ENCODE data around the gene RAPGEF2. TPM values are rescaled to one million over a fixed set of nuclear protein-coding genes. Genes with fewer than 3 reads are reported as not detected.

Gene RAPGEF2
- total RNA-seq, 1 donor, result 50.3 TPM

GRCh38 chr4:159219862-159220261 is 117.0 kb downstream of the RAPGEF2 start:
- Histone ChIP-seq H2AFZ (ENCODE audit: low read length) (no peak overlapping the region), H3K9me3 (ENCODE audit: low read depth, low read length) (no peaks in the 10 kb centered on the region), H4K20me1 (ENCODE audit: insufficient read depth, low read length) (peaks cover 9% of the 10 kb centered on the region), H3K27ac (ENCODE audit: low read depth, low read length) (no peak overlapping the region), H3K4me1 (ENCODE audit: insufficient read depth, low read length) (no peaks in the 10 kb centered on the region), H3K27me3 (ENCODE audit: insufficient read depth, low read length) (no peaks in the 10 kb centered on the region), H3K4me2 (ENCODE audit: insufficient read depth, low read length) (no peak overlapping the region), H3K79me2 (ENCODE audit: insufficient read depth, low read length) (peaks cover 79% of the 10 kb centered on the region), H3K4me3 (ENCODE audit: insufficient read depth, low read length) (no peak overlapping the region), H3K36me3 (ENCODE audit: insufficient read depth, low read length) (no peaks in the 10 kb centered on the region)
- no peak for TF ChIP-seq CTCF (IDR thresholded peaks at IDR 0.05; ENCODE audit: extremely low read depth, low read depth, low read length)
- no peak for DNase-seq (ENCODE audit: insufficient read length, low spot score, missing footprints)

- DNase-seq (ENCODE audit: insufficient read length, low spot score, missing footprints), result no peak
- Histone ChIP-seq H3K79me2 (ENCODE audit: insufficient read depth, low read length) (peaks cover 80% of the 10 kb centered on the region), H2AFZ (ENCODE audit: low read length) (no peak overlapping the region)
Measured at GRCh38 chr4:159220353-159220752, 117.5 kb downstream of the RAPGEF2 start.

GRCh38 chr4:159221280-159221679 is 118.4 kb downstream of the RAPGEF2 start:
- H3K27ac ChIP-seq (ENCODE audit: low read depth, low read length), result no peak overlapping the region
- no peak overlapping the region for H2AFZ ChIP-seq (ENCODE audit: low read length)
- no peak overlapping the region for H3K4me3 ChIP-seq (ENCODE audit: insufficient read depth, low read length)
- peaks cover 77% of the 10 kb centered on the region for H3K79me2 ChIP-seq (ENCODE audit: insufficient read depth, low read length)
- no peak for DNase-seq (ENCODE audit: insufficient read length, low spot score, missing footprints)
- H3K27me3 ChIP-seq (ENCODE audit: insufficient read depth, low read length), result no peaks in the 10 kb centered on the region
- no peaks in the 10 kb centered on the region for H3K4me1 ChIP-seq (ENCODE audit: insufficient read depth, low read length)
- peaks cover 9% of the 10 kb centered on the region for H4K20me1 ChIP-seq (ENCODE audit: insufficient read depth, low read length)
- no peaks in the 10 kb centered on the region for H3K9me3 ChIP-seq (ENCODE audit: low read depth, low read length)
- no peaks in the 10 kb centered on the region for H3K36me3 ChIP-seq (ENCODE audit: insufficient read depth, low read length)
- no peak overlapping the region for H3K4me2 ChIP-seq (ENCODE audit: insufficient read depth, low read length)
- TF ChIP-seq CTCF (IDR thresholded peaks at IDR 0.05; ENCODE audit: extremely low read depth, low read depth, low read length), result no peak

More at GRCh38 chr4:159220353-159220752, 117.5 kb downstream of the RAPGEF2 start:
- H3K4me3 ChIP-seq (ENCODE audit: insufficient read depth, low read length), result no peak overlapping the region
- no peaks in the 10 kb centered on the region for H3K27me3 ChIP-seq (ENCODE audit: insufficient read depth, low read length)
- no peaks in the 10 kb centered on the region for H3K4me1 ChIP-seq (ENCODE audit: insufficient read depth, low read length)
- H3K27ac ChIP-seq (ENCODE audit: low read depth, low read length), result no peak overlapping the region
- H3K36me3 ChIP-seq (ENCODE audit: insufficient read depth, low read length), result no peaks in the 10 kb centered on the region
- TF ChIP-seq CTCF (IDR thresholded peaks at IDR 0.05; ENCODE audit: extremely low read depth, low read depth, low read length), result no peak
- H3K4me2 ChIP-seq (ENCODE audit: insufficient read depth, low read length), result no peak overlapping the region
- no peaks in the 10 kb centered on the region for H3K9me3 ChIP-seq (ENCODE audit: low read depth, low read length)
- H4K20me1 ChIP-seq (ENCODE audit: insufficient read depth, low read length), result peaks cover 9% of the 10 kb centered on the region

- no peak for TF ChIP-seq CTCF (IDR thresholded peaks at IDR 0.05; ENCODE audit: extremely low read depth, low read depth, low read length)
- H4K20me1 ChIP-seq (ENCODE audit: insufficient read depth, low read length), result peaks cover 9% of the 10 kb centered on the region
- H3K4me1 ChIP-seq (ENCODE audit: insufficient read depth, low read length), result no peaks in the 10 kb centered on the region
- no peak for DNase-seq (ENCODE audit: insufficient read length, low spot score, missing footprints)
- H2AFZ ChIP-seq (ENCODE audit: low read length), result no peak overlapping the region
- H3K79me2 ChIP-seq (ENCODE audit: insufficient read depth, low read length), result peaks cover 77% of the 10 kb centered on the region
- no peaks in the 10 kb centered on the region for H3K9me3 ChIP-seq (ENCODE audit: low read depth, low read length)
- H3K4me2 ChIP-seq (ENCODE audit: insufficient read depth, low read length), result no peak overlapping the region
- H3K27me3 ChIP-seq (ENCODE audit: insufficient read depth, low read length), result no peaks in the 10 kb centered on the region
- H3K27ac ChIP-seq (ENCODE audit: low read depth, low read length), result no peak overlapping the region
- no peak overlapping the region for H3K4me3 ChIP-seq (ENCODE audit: insufficient read depth, low read length)
- H3K36me3 ChIP-seq (ENCODE audit: insufficient read depth, low read length), result no peaks in the 10 kb centered on the region
Measured at GRCh38 chr4:159222043-159222552, 119.2 kb downstream of the RAPGEF2 start.

All from osteoblast (primary cell).